Ovary (tissue), 3 donors: ENCODE data around the gene DNAJC15.

Source experiments
- EP300 ChIP-seq: sonication (generic); formaldehyde crosslinking; IDR thresholded peaks from one replicate; pipeline ENCODE4 v1.6.1; 2017; ENCODE audit warnings: antibody characterized with exemption
- POLR2A ChIP-seq: fragments of 450-650 bp; IDR thresholded peaks from one replicate; pipeline ENCODE4 v1.6.1; 2017; ENCODE audit warnings: antibody characterized with exemption, mild to moderate bottlenecking, moderate library complexity
- TF ChIP-seq, protein P1 (sequence below), 3 donors: fragments of 450-650 bp in 2 of 3; fragments of 200-600 bp in 1 of 3; IDR thresholded peaks; one replicate each; pipeline versions ENCODE4 v1.5.1 to v1.8.0; 2016 to 2022; ENCODE audit warnings: antibody characterized with exemption in 3 of 3, mild to moderate bottlenecking in 1 of 3
- donor health status: DM: no; HTN: no; CAD: no.

DNA sequence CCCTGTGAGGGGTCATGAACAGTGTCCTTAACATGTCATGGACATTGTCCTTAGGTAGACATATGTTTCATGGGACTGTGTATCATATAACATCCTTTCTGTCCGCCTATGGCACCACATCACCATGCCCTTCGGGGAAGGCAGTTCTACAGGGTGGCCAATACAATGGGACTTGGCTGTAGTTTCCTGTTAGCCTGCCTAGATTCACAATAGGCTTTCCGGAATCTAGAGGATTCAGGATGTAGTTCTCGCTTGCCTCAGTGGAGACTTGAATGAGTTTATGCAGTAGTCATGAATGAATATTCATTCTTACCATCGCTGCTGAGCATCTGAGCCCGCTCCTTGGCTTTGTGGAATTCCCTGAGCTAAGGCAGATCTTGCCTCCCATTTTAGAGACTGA, 100.5 kb downstream of the DNAJC15 start:
- TF ChIP-seq, protein P1, sequence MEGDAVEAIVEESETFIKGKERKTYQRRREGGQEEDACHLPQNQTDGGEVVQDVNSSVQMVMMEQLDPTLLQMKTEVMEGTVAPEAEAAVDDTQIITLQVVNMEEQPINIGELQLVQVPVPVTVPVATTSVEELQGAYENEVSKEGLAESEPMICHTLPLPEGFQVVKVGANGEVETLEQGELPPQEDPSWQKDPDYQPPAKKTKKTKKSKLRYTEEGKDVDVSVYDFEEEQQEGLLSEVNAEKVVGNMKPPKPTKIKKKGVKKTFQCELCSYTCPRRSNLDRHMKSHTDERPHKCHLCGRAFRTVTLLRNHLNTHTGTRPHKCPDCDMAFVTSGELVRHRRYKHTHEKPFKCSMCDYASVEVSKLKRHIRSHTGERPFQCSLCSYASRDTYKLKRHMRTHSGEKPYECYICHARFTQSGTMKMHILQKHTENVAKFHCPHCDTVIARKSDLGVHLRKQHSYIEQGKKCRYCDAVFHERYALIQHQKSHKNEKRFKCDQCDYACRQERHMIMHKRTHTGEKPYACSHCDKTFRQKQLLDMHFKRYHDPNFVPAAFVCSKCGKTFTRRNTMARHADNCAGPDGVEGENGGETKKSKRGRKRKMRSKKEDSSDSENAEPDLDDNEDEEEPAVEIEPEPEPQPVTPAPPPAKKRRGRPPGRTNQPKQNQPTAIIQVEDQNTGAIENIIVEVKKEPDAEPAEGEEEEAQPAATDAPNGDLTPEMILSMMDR (IDR thresholded peaks at IDR 0.05), result no peak
- TF ChIP-seq POLR2A, result no peak
- no peak for TF ChIP-seq EP300
